B cell (primary cell): ENCODE measurements around the gene ANKS1B. TPM values are rescaled to one million over a fixed set of nuclear protein-coding genes. Genes with fewer than 3 reads are reported as not detected.

Experiments
- ATAC-seq: fragments of 200-7000 bp; cut with Tn5 transposase; one replicate; pipeline ENCODE4 v1.10.0; 2021; ENCODE audit warnings: low read depth, mild to moderate bottlenecking, moderate number of reproducible peaks, moderate library complexity
- CTCF ChIA-PET: fragments of 350-600 bp; sonication (Branson Sonifier 250); formaldehyde crosslinking; loops from one replicate; lab custom pipeline; 2021; ENCODE audit warnings: antibody characterized with exemption, inconsistent platforms; lab: Charles Lee
- POLR2A ChIA-PET: fragments of 350-600 bp; sonication (Branson Sonifier 250); formaldehyde crosslinking; loops from one replicate; lab custom pipeline; 2021; ENCODE audit warnings: antibody characterized with exemption; lab: Charles Lee
- DNase-seq: peaks from one replicate; pipeline ENCODE4 v3.0.0; 2013
- H2AFZ ChIP-seq: 2 replicates; pipeline ENCODE4 v1.6.1; 2012; ENCODE audit warnings: mild to moderate bottlenecking, low read depth, low read length; ENCODE audit not compliant: insufficient read depth, poor library complexity, severe bottlenecking
- H3K27ac ChIP-seq, 2 donors: 1 replicate in 1 of 2; 2 replicates in 1 of 2; pipeline ENCODE4 v1.5.1; 2012 to 2013; ENCODE audit warnings: low read length in 2 of 2, mild to moderate bottlenecking in 2 of 2, moderate library complexity in 1 of 2
- H3K27me3 ChIP-seq, 4 experiments: fragments of 200-600 bp in 1 of 4; sonication (generic) in 1 of 4; replicated peaks in 1 of 4; 1 replicate in 2 of 4; 2 replicates in 2 of 4; pipeline versions ENCODE4 v1.6.1 to v1.7.0; 2013 to 2016; ENCODE audit warnings: low read length in 3 of 4, mild to moderate bottlenecking in 2 of 4, mixed read lengths in 1 of 4, moderate library complexity in 1 of 4; ENCODE audit not compliant: insufficient read depth in 4 of 4, control insufficient read depth in 3 of 4; ENCODE audit errors: control extremely low read depth in 1 of 4
- H3K36me3 ChIP-seq, 2 experiments: replicated peaks in 1 of 2; 1 replicate in 1 of 2; 2 replicates in 1 of 2; pipeline versions ENCODE4 v1.6.1 to v1.7.1; 2013; ENCODE audit warnings: low read length in 1 of 2; ENCODE audit not compliant: insufficient read depth in 2 of 2, control insufficient read depth in 1 of 2; ENCODE audit errors: control extremely low read depth in 1 of 2, extremely low read depth in 1 of 2
- H3K4me1 ChIP-seq, 2 donors: fragments of 200-600 bp in 1 of 2; sonication (generic) in 1 of 2; 1 replicate in 1 of 2; 2 replicates in 1 of 2; pipeline versions ENCODE4 v1.5.1 to v1.6.1; 2013 to 2017; ENCODE audit warnings: low read length in 2 of 2; ENCODE audit not compliant: control insufficient read depth in 2 of 2, insufficient read depth in 2 of 2
- H3K4me2 ChIP-seq: replicated peaks from 2 replicates; pipeline ENCODE3; 2012; ENCODE audit warnings: mild to moderate bottlenecking, low read depth, low read length; ENCODE audit not compliant: poor library complexity, severe bottlenecking
- H3K4me3 ChIP-seq, 5 experiments: fragments of 200-600 bp in 1 of 5; sonication (generic) in 1 of 5; 1 replicate in 3 of 5; 2 replicates in 2 of 5; pipeline versions ENCODE4 v1.5.1 to v1.7.0; 2011 to 2016; ENCODE audit warnings: low read length in 4 of 5, mild to moderate bottlenecking in 4 of 5, low read depth in 2 of 5, control low read depth in 1 of 5, moderate library complexity in 1 of 5; ENCODE audit not compliant: insufficient read depth in 1 of 5; ENCODE audit errors: control extremely low read depth in 1 of 5, extremely low read depth in 1 of 5
- H3K79me2 ChIP-seq: fragments of 200-600 bp; sonication (generic); one replicate; pipeline ENCODE4 v1.6.0; 2016; ENCODE audit warnings: low read length; ENCODE audit not compliant: control insufficient read depth, insufficient read depth
- H3K9ac ChIP-seq: fragments of 200-600 bp; sonication (generic); 2 replicates; pipeline ENCODE4 v1.6.1; 2017; ENCODE audit warnings: mild to moderate bottlenecking, low read length, moderate library complexity
- H3K9me3 ChIP-seq, 3 donors: one replicate each; pipeline versions ENCODE4 v1.6.1 to v1.7.1; 2013; ENCODE audit warnings: low read length in 2 of 3; ENCODE audit not compliant: control insufficient read depth in 2 of 3, insufficient read depth in 1 of 3; ENCODE audit errors: control extremely low read depth in 1 of 3
- H4K20me1 ChIP-seq: 2 replicates; pipeline ENCODE4 v1.6.0; 2012; ENCODE audit warnings: mild to moderate bottlenecking, low read length; ENCODE audit not compliant: insufficient read depth, control insufficient read depth, poor library complexity, severe bottlenecking
- H3K27ac Mint-ChIP-seq: one replicate; pipeline ENCODE4 v1.8.0; 2021; ENCODE audit warnings: mixed read lengths
- H3K27me3 Mint-ChIP-seq: one replicate; pipeline ENCODE4 v1.8.0; 2021; ENCODE audit warnings: mixed read lengths
- H3K4me1 Mint-ChIP-seq: one replicate; pipeline ENCODE4 v1.8.0; 2021; ENCODE audit warnings: mixed read lengths
- H3K4me3 Mint-ChIP-seq: one replicate; pipeline ENCODE4 v1.8.0; 2021; ENCODE audit warnings: mixed read lengths
- H3K9me3 Mint-ChIP-seq: one replicate; pipeline ENCODE4 v1.8.0; 2022; ENCODE audit warnings: mixed read lengths; ENCODE audit not compliant: insufficient read depth
- CTCF ChIP-seq: fragments of 200-600 bp; IDR thresholded peaks from one replicate; pipeline ENCODE4 v1.8.0; 2022; ENCODE audit warnings: antibody characterized with exemption, mild to moderate bottlenecking
- EZH2 ChIP-seq: IDR thresholded peaks from 2 replicates; pipeline ENCODE4 v1.6.1; 2012; ENCODE audit warnings: borderline replicate concordance, low read depth, mild to moderate bottlenecking, moderate library complexity, low read length; ENCODE audit not compliant: insufficient read depth, poor library complexity, severe bottlenecking
- WGBS: methylation state at CpG from one replicate; pipeline ENCODE4 v1.1.5; 2013; ENCODE audit warnings: missing lambda C conversion rate; ENCODE audit not compliant: insufficient coverage; 5-methylcytosine and 5-hydroxymethylcytosine counted together
- intact Hi-C: fragments of 100-400 bp; cut with micrococcal nuclease; formaldehyde crosslinking; loops from one replicate; pipeline ENCODE4 v1.10.0; 2022
- polyA plus RNA-seq: library from polyadenylated mRNA; depleted of rRNA; stranded (reverse); fragments of >200 nt; gene quantifications from 2 replicates; pipeline ENCODE4 v1.2.3, GENCODE V29; 2012
- total RNA-seq, 2 donors: library from RNA; stranded (reverse); fragments of 120-200 nt in 1 of 2; gene quantifications; 1 replicate in 1 of 2; 2 replicates in 1 of 2; pipeline versions ENCODE4 v1.2.3 to v1.2.4, GENCODE V29; 2013 to 2022

The ANKS1B gene
- total and polyA plus RNA-seq, 2 donors (not counting 1 experiment from before 2014, with no cell fraction given), result not detected

- no peak overlapping the region for H2AFZ ChIP-seq
- no peaks in the 10 kb centered on the region for H3K27me3 Mint-ChIP-seq
- no peaks in the 10 kb centered on the region for H4K20me1 ChIP-seq
- no peak overlapping the region for H3K27ac ChIP-seq
- no peaks in the 10 kb centered on the region for H3K9me3 Mint-ChIP-seq
- H3K4me3 Mint-ChIP-seq, result no peak overlapping the region
- no peaks in the 10 kb centered on the region for H3K27me3 ChIP-seq
- ChIA-PET CTCF (interaction anchor here (1.3 kb wide), 1 partner anchor 26 kb away, joined by 3 read pairs; no protein-coding TSS in a partner anchor), POLR2A (no interaction called here)
- H3K9ac ChIP-seq, result no peak overlapping the region
- WGBS, result 100% methylated on average over 1 of the region's 5 CpGs
- no peak for ATAC-seq
- peaks cover 8% of the 10 kb centered on the region for H3K4me1 Mint-ChIP-seq
- H3K9me3 ChIP-seq, result no peaks in the 10 kb centered on the region
- H3K4me1 ChIP-seq, result peaks cover 0 to 7% of the 10 kb centered on the region in 2 donors
- no peaks in the 10 kb centered on the region for H3K79me2 ChIP-seq
- peaks cover 17 to 51% of the 10 kb centered on the region in 2 experiments for H3K36me3 ChIP-seq
- no peak overlapping the region for H3K27ac Mint-ChIP-seq
- TF ChIP-seq CTCF (no peak), EZH2 (no peak)
- no peak for DNase-seq
- intact Hi-C loops, result no loop called here
- no peak overlapping the region for H3K4me3 ChIP-seq
- no peak overlapping the region for H3K4me2 ChIP-seq
Measured at GRCh38 chr12:98724384-98725155, 1260.2 kb downstream of the ANKS1B start.

DNA sequence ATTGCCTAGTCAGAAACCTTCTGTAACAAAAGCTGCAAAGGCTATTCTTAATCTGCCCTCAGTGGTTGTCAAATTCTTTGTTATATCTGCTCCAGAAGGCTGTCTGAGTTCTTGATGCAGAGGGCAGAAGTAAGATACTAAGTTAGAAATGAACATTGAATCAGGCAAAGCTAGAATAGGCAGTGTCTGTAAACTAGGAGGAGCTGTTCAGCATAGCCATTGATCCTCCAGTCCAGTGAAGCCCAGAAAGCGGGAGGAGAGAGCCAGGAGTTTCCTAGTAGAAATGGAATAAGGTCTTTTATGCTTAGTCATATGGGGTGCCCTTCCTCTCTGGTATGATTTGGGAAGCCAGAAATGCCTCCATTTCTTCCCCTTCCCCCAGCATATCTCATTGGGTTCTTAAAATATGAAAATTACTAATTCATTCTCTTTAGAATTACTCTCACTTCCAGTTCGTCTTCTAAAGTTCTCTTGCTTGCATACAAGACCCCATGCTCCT lies 1263.5 kb downstream of the ANKS1B start:
- no peaks in the 10 kb centered on the region for H3K79me2 ChIP-seq
- no peak overlapping the region for H3K4me3 ChIP-seq
- H3K36me3 ChIP-seq, result peaks cover 19 to 29% of the 10 kb centered on the region in 2 experiments
- Mint-ChIP-seq H3K9me3 (no peaks in the 10 kb centered on the region), H3K4me1 (peaks cover 9% of the 10 kb centered on the region), H3K27ac (no peak overlapping the region), H3K27me3 (no peaks in the 10 kb centered on the region), H3K4me3 (no peak overlapping the region)
- no peak for ATAC-seq
- ChIA-PET POLR2A (no interaction called here), CTCF (no interaction called here)
- no peak overlapping the region for H3K9ac ChIP-seq
- no peaks in the 10 kb centered on the region for H3K9me3 ChIP-seq
- no peak overlapping the region for H2AFZ ChIP-seq
- intact Hi-C loops, result no loop called here
- TF ChIP-seq CTCF (no peak), EZH2 (no peak)
- H3K27ac ChIP-seq, result no peak overlapping the region
- no peaks in the 10 kb centered on the region for H3K27me3 ChIP-seq
- H3K4me1 ChIP-seq, result peaks cover 0 to 7% of the 10 kb centered on the region in 2 donors
- no peak overlapping the region for H3K4me2 ChIP-seq
- no CpG with 5 or more reads among the region's 2 CpGs for WGBS
- no peaks in the 10 kb centered on the region for H4K20me1 ChIP-seq
- no peak for DNase-seq
